ENCODE results near the gene ANKZF1.

Gene ANKZF1

DNA sequence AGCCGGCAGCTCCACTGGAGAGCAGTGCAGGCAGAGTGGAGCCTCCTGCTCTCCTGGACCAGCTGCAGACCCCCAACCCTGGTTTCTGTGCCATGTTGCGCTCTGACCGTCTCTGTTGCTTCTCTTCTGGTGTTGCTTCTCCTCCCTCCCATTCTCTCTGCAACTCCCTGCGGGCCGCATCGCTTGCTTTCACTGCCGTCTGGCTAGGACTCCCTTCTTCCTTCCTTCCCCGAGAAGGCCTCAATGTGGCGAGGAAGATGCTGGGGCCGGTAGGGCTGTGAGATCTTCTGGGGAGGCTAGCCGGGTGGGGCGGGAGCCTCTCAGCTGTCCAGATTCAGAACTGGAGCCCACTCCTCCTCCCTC, 55.7 kb downstream of the ANKZF1 start:
- no peaks in the 10 kb centered on the region for H3K79me2 ChIP-seq (ENCODE audit: control insufficient read depth, insufficient read depth, low read length, unreplicated experiment)
- H3K4me1 ChIP-seq (ENCODE audit: control insufficient read depth, insufficient read depth, low read length, unreplicated experiment), result peaks cover 24% of the 10 kb centered on the region
- H3K27me3 ChIP-seq (ENCODE audit: insufficient read depth, low read length), result no peaks in the 10 kb centered on the region
- H3K27ac ChIP-seq (ENCODE audit: low read depth, low read length), result no peak overlapping the region
- no peak overlapping the region for H3K4me3 ChIP-seq (ENCODE audit: low read depth, low read length)
- no peaks in the 10 kb centered on the region for H3K36me3 ChIP-seq (ENCODE audit: insufficient read depth, low read length)
- H2AFZ ChIP-seq (ENCODE audit: low read length, unreplicated experiment), result no peak overlapping the region

DNA sequence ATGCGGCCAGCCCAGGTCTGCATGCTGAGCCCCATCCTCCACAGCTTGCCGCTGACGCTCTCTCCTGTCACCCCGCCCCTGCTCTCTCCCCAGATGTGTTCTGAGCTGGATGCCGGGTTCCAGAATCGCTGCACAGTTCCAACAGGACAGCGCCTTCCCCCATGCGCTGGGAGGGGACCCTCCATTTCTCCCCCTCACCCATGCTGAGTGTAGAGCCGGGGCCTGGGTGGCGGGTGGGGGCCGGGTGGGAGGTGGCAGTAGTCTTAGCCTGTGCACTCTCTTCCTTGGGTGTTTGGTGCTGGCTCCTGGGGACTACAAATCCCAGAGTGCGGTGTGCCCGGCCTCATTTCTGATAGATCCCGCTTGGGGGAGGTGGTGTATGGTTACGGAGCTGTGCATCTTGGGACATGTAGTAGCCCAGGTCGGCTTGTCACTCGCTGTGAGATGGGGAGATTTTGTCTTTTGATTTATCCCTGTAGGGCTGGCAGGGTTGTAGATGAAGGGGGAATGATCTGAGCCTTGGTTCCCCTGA, 56.4 kb downstream of the ANKZF1 start:
- peaks cover 20% of the 10 kb centered on the region for H3K4me1 ChIP-seq (ENCODE audit: control insufficient read depth, insufficient read depth, low read length, unreplicated experiment)
- H3K79me2 ChIP-seq (ENCODE audit: control insufficient read depth, insufficient read depth, low read length, unreplicated experiment), result no peaks in the 10 kb centered on the region
- no peak overlapping the region for H3K4me3 ChIP-seq (ENCODE audit: low read depth, low read length)
- no peaks in the 10 kb centered on the region for H3K36me3 ChIP-seq (ENCODE audit: insufficient read depth, low read length)
- no peak overlapping the region for H2AFZ ChIP-seq (ENCODE audit: low read length, unreplicated experiment)
- H3K27me3 ChIP-seq (ENCODE audit: insufficient read depth, low read length), result no peaks in the 10 kb centered on the region
- no peak overlapping the region for H3K27ac ChIP-seq (ENCODE audit: low read depth, low read length)

Data from ACC112 (cell line).